HCT116 (cell line): ENCODE data around the gene FAM117A.

ENCODE experiments used
- ATF3 ChIP-seq: IDR thresholded peaks from 2 replicates; pipeline ENCODE4 v1.6.1; 2012
- CTCF ChIP-seq, 3 experiments: fragments of 200-600 bp in 1 of 3; sonication (generic) in 1 of 3; IDR thresholded peaks in 2 of 3; conservative IDR thresholded peaks in 1 of 3; 2 replicates each; pipeline ENCODE4 v1.5.1; 2012 to 2017; ENCODE audit warnings: low read depth in 2 of 3, low read length in 2 of 3, antibody characterized with exemption in 1 of 3, borderline replicate concordance in 1 of 3, control low read depth in 1 of 3, mild to moderate bottlenecking in 1 of 3, mixed read lengths in 1 of 3, mixed run types in 1 of 3, moderate library complexity in 1 of 3; ENCODE audit not compliant: insufficient read depth in 1 of 3
- EZH2 ChIP-seq: fragments of 200-600 bp; sonication (generic); IDR thresholded peaks from 2 replicates; pipeline ENCODE4 v1.6.1; 2017; ENCODE audit warnings: antibody characterized with exemption, mixed run types
- EZH2phosphoT487 ChIP-seq: fragments of 200-600 bp; IDR thresholded peaks from 2 replicates; pipeline ENCODE4 v1.6.1; 2018; ENCODE audit warnings: antibody characterized with exemption, borderline replicate concordance
- POLR2A ChIP-seq: IDR thresholded peaks from 2 replicates; pipeline ENCODE4 v1.7.0; 2011; ENCODE audit warnings: borderline replicate concordance; ENCODE audit not compliant: insufficient read depth, insufficient read length; ENCODE audit errors: extremely low read depth
- POLR2AphosphoS5 ChIP-seq: IDR thresholded peaks from 2 replicates; pipeline ENCODE4 v1.6.1; 2011; ENCODE audit warnings: mild to moderate bottlenecking, low read depth, low read length, moderate library complexity
- REST ChIP-seq: IDR thresholded peaks from 2 replicates; pipeline ENCODE4 v1.6.1; 2012; ENCODE audit warnings: low read depth
- TCF7L2 ChIP-seq: IDR thresholded peaks from 2 replicates; pipeline ENCODE4 v1.7.0; 2011; ENCODE audit warnings: borderline replicate concordance, inconsistent platforms; ENCODE audit not compliant: insufficient read depth, insufficient read length; ENCODE audit errors: extremely low read depth
- ZFX ChIP-seq: fragments of 450-650 bp; IDR thresholded peaks from 2 replicates; pipeline ENCODE4 v1.6.1; 2017
- ZNF274 ChIP-seq: fragments of 200-500 bp; sonication (Bioruptor generic); IDR thresholded peaks from 2 replicates; pipeline ENCODE4 v1.6.1; 2014; ENCODE audit warnings: mild to moderate bottlenecking, low read depth, low read length, inconsistent platforms

GRCh38 chr17:49688848-49689247, 75.1 kb downstream of the FAM117A start:
- TF ChIP-seq CTCF (IDR thresholded peaks at IDR 0.05 in 2 of 3, conservative IDR thresholded peaks at IDR 0.05 in 1 of 3; ENCODE audit: borderline replicate concordance in 1 of 3, insufficient read depth in 1 of 3, low read depth in 2 of 3, low read length in 2 of 3) (no peak), POLR2AphosphoS5 (no peak), POLR2A (no peak), REST (no peak), EZH2 (no peak), ZFX (no peak), ATF3 (no peak), ZNF274 (no peak), EZH2phosphoT487 (no peak), TCF7L2 (no peak)
